HepG2 (cell line): ENCODE measurements around the gene TGIF1. TPM values are rescaled to one million over a fixed set of nuclear protein-coding genes. Genes with fewer than 3 reads are reported as not detected.

ENCODE experiments used
- ATF7 ChIP-seq, 2 experiments: fragments of 450-650 bp in 1 of 2; sonication (generic) in 1 of 2; formaldehyde crosslinking in 1 of 2; IDR thresholded peaks; 2 replicates each; pipeline versions ENCODE4 v1.4.0 to v1.6.1; 2016 to 2020; ENCODE audit warnings: antibody characterized with exemption in 1 of 2, mild to moderate bottlenecking in 1 of 2, missing genetic modification reagents in 1 of 2
- CEBPB ChIP-seq: IDR thresholded peaks from 2 replicates; pipeline ENCODE4 v1.6.1; 2011; ENCODE audit warnings: low read depth, low read length, improper control_type of control experiment, borderline replicate concordance
- CHD2 ChIP-seq: IDR thresholded peaks from 2 replicates; pipeline ENCODE4 v1.6.1; 2011; ENCODE audit warnings: low read depth, low read length, improper control_type of control experiment
- FLYWCH1 ChIP-seq: sonication (generic); formaldehyde crosslinking; IDR thresholded peaks from 2 replicates; pipeline ENCODE4 v1.8.1; 2023; ENCODE audit warnings: mild to moderate bottlenecking, missing genetic modification reagents
- FOXK1 ChIP-seq: sonication (generic); formaldehyde crosslinking; IDR thresholded peaks from 2 replicates; pipeline ENCODE4 v1.4.0; 2020; ENCODE audit warnings: low read depth, missing genetic modification reagents, borderline replicate concordance
- MAZ ChIP-seq, 2 experiments: sonication (generic) in 1 of 2; formaldehyde crosslinking in 1 of 2; IDR thresholded peaks; 2 replicates each; pipeline versions ENCODE4 v1.5.0 to v1.6.1; 2012 to 2020; ENCODE audit warnings: low read depth in 2 of 2, mild to moderate bottlenecking in 2 of 2, borderline replicate concordance in 1 of 2, improper control_type of control experiment in 1 of 2, low read length in 1 of 2, missing genetic modification reagents in 1 of 2, moderate library complexity in 1 of 2
- MTA1 ChIP-seq: sonication (generic); formaldehyde crosslinking; IDR thresholded peaks from 2 replicates; pipeline ENCODE4 v1.4.0; 2020; ENCODE audit warnings: missing genetic modification reagents, mild to moderate bottlenecking, borderline replicate concordance
- RFXANK ChIP-seq: IDR thresholded peaks from 2 replicates; pipeline ENCODE4 v1.6.1; 2016
- SIX4 ChIP-seq: sonication (generic); formaldehyde crosslinking; IDR thresholded peaks from 2 replicates; pipeline ENCODE4 v1.4.0; 2020; ENCODE audit warnings: missing genetic modification reagents
- TCF7 ChIP-seq: sonication (generic); IDR thresholded peaks from 2 replicates; pipeline ENCODE4 v1.6.1; 2016; ENCODE audit warnings: antibody characterized with exemption, low read depth
- TP53 ChIP-seq: sonication (generic); formaldehyde crosslinking; conservative IDR thresholded peaks from 2 replicates; pipeline ENCODE4 v1.4.0; 2020; ENCODE audit warnings: missing genetic modification reagents
- ZBTB7A ChIP-seq: sonication (generic); formaldehyde crosslinking; IDR thresholded peaks from 2 replicates; pipeline ENCODE4 v1.8.0; 2022; ENCODE audit warnings: mild to moderate bottlenecking, missing genetic modification reagents
- ZNF350 ChIP-seq: sonication (generic); formaldehyde crosslinking; IDR thresholded peaks from 2 replicates; pipeline ENCODE4 v1.4.0; 2020; ENCODE audit warnings: mild to moderate bottlenecking, low read depth, missing genetic modification reagents, borderline replicate concordance
- ZNF589 ChIP-seq: sonication (generic); formaldehyde crosslinking; conservative IDR thresholded peaks from 2 replicates; pipeline ENCODE4 v1.8.0; 2022; ENCODE audit warnings: mild to moderate bottlenecking, moderate library complexity, missing genetic modification reagents
- polyA plus RNA-seq, 8 experiments: library from polyadenylated mRNA; depleted of rRNA in 3 of 8; stranded (reverse) in 7 of 8; unstranded in 1 of 8; fragments of >200 nt; fragmentation: Illumina TruSeq in 4 of 8; extraction: Trizol in 4 of 8; gene quantifications; 2 replicates each; pipeline versions ENCODE4 v1.2.1 to v1.2.3, GENCODE V29; 2011 to 2016; ENCODE audit warnings: low read depth in 4 of 8, missing spikeins in 1 of 8, mixed read lengths in 1 of 8; ENCODE audit not compliant: insufficient read depth in 1 of 8
- total RNA-seq, 5 experiments: library from RNA; depleted of rRNA; stranded (reverse); fragments of >200 nt; fragmentation: Illumina TruSeq; extraction: Trizol; gene quantifications; 2 replicates each; pipeline ENCODE4 v1.2.3, GENCODE V29; 2016; ENCODE audit warnings: low read depth in 1 of 5
- TF ChIP-seq, protein P1 (sequence below): sonication (generic); formaldehyde crosslinking; IDR thresholded peaks from one replicate; pipeline ENCODE4 v1.5.1; 2020; ENCODE audit warnings: mild to moderate bottlenecking, missing genetic modification reagents; ENCODE audit errors: not compliant biosample characterization
- TF ChIP-seq, protein P2 (sequence below): sonication (generic); formaldehyde crosslinking; IDR thresholded peaks from 2 replicates; pipeline ENCODE4 v1.9.0; 2021; ENCODE audit warnings: missing genetic modification reagents, borderline replicate concordance
- TF ChIP-seq, protein P3 (sequence below): sonication (generic); formaldehyde crosslinking; IDR thresholded peaks from 2 replicates; pipeline ENCODE4 v1.4.0; 2020; ENCODE audit warnings: mild to moderate bottlenecking, missing genetic modification reagents
- TF ChIP-seq, protein P4 (sequence below): sonication (generic); formaldehyde crosslinking; IDR thresholded peaks from 2 replicates; pipeline ENCODE4 v1.8.1; 2023; ENCODE audit warnings: missing genetic modification reagents, mild to moderate bottlenecking, borderline replicate concordance

TGIF1 gene
- total and polyA plus RNA-seq, 2 of the 13 experiments (the other 11 are each of a cell fraction or from before 2014, with no cell fraction given) = 50.0 to 76.1 TPM

DNA sequence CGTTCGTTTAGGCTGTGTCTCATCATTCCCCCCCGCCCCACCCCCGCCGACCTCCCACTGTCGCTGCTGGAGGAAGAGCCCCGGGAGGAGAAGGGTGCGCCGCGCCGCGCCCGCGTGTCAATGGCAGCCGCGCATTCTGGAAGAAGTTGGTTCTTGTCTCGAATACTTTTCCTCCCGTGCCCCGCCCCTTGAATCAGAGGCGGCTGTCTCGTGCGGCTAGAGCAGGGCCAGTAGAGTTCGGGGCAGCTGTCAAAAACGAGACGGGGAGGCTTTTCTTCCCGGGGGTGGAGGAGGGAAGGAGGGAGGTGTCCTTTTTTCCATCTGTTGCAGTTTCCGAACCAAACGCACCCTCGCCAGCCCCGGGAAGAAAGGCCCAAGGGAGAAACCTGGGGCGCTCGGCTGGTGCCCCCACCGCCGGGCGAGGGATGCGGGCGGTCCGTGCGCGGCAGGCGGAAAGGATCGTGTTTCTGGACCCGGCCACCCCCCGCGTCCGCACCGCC is 410 bp upstream of the TGIF1 start (continued):
- TF ChIP-seq, protein P1, sequence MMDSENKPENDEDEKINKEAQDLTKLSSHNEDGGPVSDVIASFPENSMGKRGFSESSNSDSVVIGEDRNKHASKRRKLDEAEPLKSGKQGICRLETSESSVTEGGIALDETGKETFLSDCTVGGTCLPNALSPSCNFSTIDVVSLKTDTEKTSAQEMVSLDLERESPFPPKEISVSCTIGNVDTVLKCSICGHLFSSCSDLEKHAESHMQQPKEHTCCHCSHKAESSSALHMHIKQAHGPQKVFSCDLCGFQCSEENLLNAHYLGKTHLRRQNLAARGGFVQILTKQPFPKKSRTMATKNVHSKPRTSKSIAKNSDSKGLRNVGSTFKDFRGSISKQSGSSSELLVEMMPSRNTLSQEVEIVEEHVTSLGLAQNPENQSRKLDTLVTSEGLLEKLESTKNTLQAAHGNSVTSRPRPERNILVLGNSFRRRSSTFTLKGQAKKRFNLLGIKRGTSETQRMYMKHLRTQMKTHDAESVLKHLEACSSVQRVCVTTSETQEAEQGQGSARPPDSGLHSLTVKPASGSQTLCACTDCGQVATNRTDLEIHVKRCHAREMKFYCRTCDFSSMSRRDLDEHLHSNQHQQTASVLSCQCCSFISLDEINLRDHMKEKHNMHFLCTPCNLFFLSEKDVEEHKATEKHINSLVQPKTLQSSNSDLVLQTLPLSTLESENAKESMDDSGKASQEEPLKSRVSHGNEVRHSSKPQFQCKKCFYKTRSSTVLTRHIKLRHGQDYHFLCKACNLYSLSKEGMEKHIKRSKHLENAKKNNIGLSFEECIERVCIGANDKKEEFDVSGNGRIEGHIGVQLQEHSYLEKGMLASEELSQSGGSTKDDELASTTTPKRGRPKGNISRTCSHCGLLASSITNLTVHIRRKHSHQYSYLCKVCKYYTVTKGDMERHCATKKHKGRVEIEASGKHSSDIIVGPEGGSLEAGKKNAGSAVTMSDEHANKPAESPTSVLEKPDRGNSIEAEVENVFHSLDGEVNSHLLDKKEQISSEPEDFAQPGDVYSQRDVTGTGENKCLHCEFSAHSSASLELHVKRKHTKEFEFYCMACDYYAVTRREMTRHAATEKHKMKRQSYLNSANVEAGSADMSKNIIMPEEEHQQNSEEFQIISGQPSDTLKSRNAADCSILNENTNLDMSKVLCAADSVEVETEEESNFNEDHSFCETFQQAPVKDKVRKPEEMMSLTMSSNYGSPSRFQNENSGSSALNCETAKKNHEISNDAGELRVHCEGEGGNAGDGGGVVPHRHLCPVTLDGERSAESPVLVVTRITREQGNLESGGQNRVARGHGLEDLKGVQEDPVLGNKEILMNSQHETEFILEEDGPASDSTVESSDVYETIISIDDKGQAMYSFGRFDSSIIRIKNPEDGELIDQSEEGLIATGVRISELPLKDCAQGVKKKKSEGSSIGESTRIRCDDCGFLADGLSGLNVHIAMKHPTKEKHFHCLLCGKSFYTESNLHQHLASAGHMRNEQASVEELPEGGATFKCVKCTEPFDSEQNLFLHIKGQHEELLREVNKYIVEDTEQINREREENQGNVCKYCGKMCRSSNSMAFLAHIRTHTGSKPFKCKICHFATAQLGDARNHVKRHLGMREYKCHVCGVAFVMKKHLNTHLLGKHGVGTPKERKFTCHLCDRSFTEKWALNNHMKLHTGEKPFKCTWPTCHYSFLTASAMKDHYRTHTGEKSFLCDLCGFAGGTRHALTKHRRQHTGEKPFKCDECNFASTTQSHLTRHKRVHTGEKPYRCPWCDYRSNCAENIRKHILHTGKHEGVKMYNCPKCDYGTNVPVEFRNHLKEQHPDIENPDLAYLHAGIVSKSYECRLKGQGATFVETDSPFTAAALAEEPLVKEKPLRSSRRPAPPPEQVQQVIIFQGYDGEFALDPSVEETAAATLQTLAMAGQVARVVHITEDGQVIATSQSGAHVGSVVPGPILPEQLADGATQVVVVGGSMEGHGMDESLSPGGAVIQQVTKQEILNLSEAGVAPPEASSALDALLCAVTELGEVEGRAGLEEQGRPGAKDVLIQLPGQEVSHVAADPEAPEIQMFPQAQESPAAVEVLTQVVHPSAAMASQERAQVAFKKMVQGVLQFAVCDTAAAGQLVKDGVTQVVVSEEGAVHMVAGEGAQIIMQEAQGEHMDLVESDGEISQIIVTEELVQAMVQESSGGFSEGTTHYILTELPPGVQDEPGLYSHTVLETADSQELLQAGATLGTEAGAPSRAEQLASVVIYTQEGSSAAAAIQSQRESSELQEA (CRISPR knock-in tag) = no peak
- TF ChIP-seq MAZ (IDR thresholded peaks at IDR 0.05; ENCODE audit: borderline replicate concordance, low read depth, low read length) (peak; percentile 62; the same call in 1 of the 2 replicates), MAZ (CRISPR knock-in tag; IDR thresholded peaks at IDR 0.05; ENCODE audit: low read depth) (no peak), FOXK1 (CRISPR knock-in tag) (no peak), ATF7 (IDR thresholded peaks at IDR 0.05) (no peak), ATF7 (CRISPR knock-in tag; IDR thresholded peaks at IDR 0.05) (no peak), CHD2 (0 out of 2 replicates have a peak, but pooled peaks have one; percentile 3), TP53 (CRISPR knock-in tag) (no peak), RFXANK (no peak), ZBTB7A (CRISPR knock-in tag) (no peak), SIX4 (no peak), CEBPB (no peak), MTA1 (no peak), FLYWCH1 (CRISPR knock-in tag) (no peak), ZNF350 (CRISPR knock-in tag) (no peak), ZNF589 (CRISPR knock-in tag) (no peak), TCF7 (no peak; the same call in 1 of the 2 replicates)
- TF ChIP-seq, protein P2, sequence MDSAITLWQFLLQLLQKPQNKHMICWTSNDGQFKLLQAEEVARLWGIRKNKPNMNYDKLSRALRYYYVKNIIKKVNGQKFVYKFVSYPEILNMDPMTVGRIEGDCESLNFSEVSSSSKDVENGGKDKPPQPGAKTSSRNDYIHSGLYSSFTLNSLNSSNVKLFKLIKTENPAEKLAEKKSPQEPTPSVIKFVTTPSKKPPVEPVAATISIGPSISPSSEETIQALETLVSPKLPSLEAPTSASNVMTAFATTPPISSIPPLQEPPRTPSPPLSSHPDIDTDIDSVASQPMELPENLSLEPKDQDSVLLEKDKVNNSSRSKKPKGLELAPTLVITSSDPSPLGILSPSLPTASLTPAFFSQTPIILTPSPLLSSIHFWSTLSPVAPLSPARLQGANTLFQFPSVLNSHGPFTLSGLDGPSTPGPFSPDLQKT (CRISPR knock-in tag) = no peak
- TF ChIP-seq, protein P3, sequence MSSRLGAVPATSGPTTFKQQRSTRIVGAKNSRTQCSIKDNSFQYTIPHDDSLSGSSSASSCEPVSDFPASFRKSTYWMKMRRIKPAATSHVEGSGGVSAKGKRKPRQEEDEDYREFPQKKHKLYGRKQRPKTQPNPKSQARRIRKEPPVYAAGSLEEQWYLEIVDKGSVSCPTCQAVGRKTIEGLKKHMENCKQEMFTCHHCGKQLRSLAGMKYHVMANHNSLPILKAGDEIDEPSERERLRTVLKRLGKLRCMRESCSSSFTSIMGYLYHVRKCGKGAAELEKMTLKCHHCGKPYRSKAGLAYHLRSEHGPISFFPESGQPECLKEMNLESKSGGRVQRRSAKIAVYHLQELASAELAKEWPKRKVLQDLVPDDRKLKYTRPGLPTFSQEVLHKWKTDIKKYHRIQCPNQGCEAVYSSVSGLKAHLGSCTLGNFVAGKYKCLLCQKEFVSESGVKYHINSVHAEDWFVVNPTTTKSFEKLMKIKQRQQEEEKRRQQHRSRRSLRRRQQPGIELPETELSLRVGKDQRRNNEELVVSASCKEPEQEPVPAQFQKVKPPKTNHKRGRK (CRISPR knock-in tag) = no peak
- TF ChIP-seq, protein P4, sequence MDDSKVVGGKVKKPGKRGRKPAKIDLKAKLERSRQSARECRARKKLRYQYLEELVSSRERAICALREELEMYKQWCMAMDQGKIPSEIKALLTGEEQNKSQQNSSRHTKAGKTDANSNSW (CRISPR knock-in tag) = no peak
